GM23338 (cell line): ENCODE data around the gene CYP3A4. TPM values are rescaled to one million over a fixed set of nuclear protein-coding genes. Genes with fewer than 3 reads are reported as not detected.

Source experiments
- ATAC-seq: fragments of 200-7000 bp; cut with Tn5 transposase; 3 replicates; pipeline ENCODE4 v1.9.1; 2020
- DNase-seq: peaks from one replicate; pipeline ENCODE4 v3.0.0-alpha.2; 2015; ENCODE audit warnings: low spot score
- H2AFZ ChIP-seq: fragments of 200-600 bp; sonication (generic); 2 replicates; pipeline ENCODE4 v1.8.0; 2016; ENCODE audit warnings: antibody characterized with exemption, mild to moderate bottlenecking, moderate library complexity
- H3F3A ChIP-seq: fragments of 200-600 bp; sonication (generic); replicated peaks from 2 replicates; pipeline ENCODE4 v1.8.0; 2017; ENCODE audit warnings: antibody characterized with exemption, mixed run types, low read depth
- H3K27ac ChIP-seq: fragments of 200-600 bp; sonication (generic); 2 replicates; pipeline ENCODE4 v1.6.1; 2016; ENCODE audit warnings: low read depth
- H3K27me3 ChIP-seq: fragments of 200-600 bp; sonication (generic); 2 replicates; pipeline ENCODE4 v1.8.0; 2016; ENCODE audit warnings: mild to moderate bottlenecking, mixed run types, moderate library complexity; ENCODE audit not compliant: insufficient read depth
- H3K36me3 ChIP-seq: fragments of 200-600 bp; sonication (generic); 2 replicates; pipeline ENCODE4 v1.8.0; 2016; ENCODE audit warnings: mild to moderate bottlenecking; ENCODE audit not compliant: insufficient read depth
- H3K4me1 ChIP-seq: fragments of 200-600 bp; sonication (generic); 2 replicates; pipeline ENCODE4 v1.8.0; 2016; ENCODE audit warnings: mild to moderate bottlenecking, moderate library complexity; ENCODE audit not compliant: insufficient read depth
- H3K4me2 ChIP-seq: fragments of 200-600 bp; sonication (generic); 2 replicates; pipeline ENCODE4 v1.7.1; 2017; ENCODE audit warnings: mixed run types
- H3K4me3 ChIP-seq: fragments of 200-600 bp; sonication (generic); 2 replicates; pipeline ENCODE4 v1.6.1; 2016; ENCODE audit warnings: mixed run types
- H3K79me2 ChIP-seq: fragments of 200-600 bp; sonication (generic); replicated peaks from 2 replicates; pipeline ENCODE4 v1.8.0; 2017; ENCODE audit warnings: mild to moderate bottlenecking; ENCODE audit not compliant: insufficient read depth
- H3K9me2 ChIP-seq: fragments of 200-600 bp; sonication (generic); 2 replicates; pipeline ENCODE4 v1.8.0; 2017; ENCODE audit not compliant: insufficient read depth
- H4K20me1 ChIP-seq: fragments of 200-600 bp; sonication (generic); replicated peaks from 2 replicates; pipeline ENCODE4 v1.8.0; 2017; ENCODE audit warnings: mild to moderate bottlenecking; ENCODE audit not compliant: insufficient read depth
- H3K27ac Mint-ChIP-seq: 2 replicates; pipeline ENCODE4 v1.8.0; 2020; ENCODE audit warnings: inconsistent platforms, mild to moderate bottlenecking, moderate library complexity, mixed read lengths
- H3K27me3 Mint-ChIP-seq: 3 replicates; pipeline ENCODE4 v1.8.0; 2022; ENCODE audit warnings: low read depth, mild to moderate bottlenecking, moderate library complexity, mixed read lengths, inconsistent platforms; ENCODE audit not compliant: insufficient read depth, poor library complexity
- H3K36me3 Mint-ChIP-seq: 3 replicates; pipeline ENCODE4 v1.8.0; 2021; ENCODE audit warnings: low read depth, mild to moderate bottlenecking, inconsistent platforms, moderate library complexity, mixed read lengths
- H3K4me1 Mint-ChIP-seq: 3 replicates; pipeline ENCODE4 v1.8.0; 2020; ENCODE audit warnings: mild to moderate bottlenecking, inconsistent platforms, mixed read lengths
- H3K4me3 Mint-ChIP-seq: 3 replicates; pipeline ENCODE4 v1.8.0; 2021; ENCODE audit warnings: moderate library complexity, mild to moderate bottlenecking, inconsistent platforms, mixed read lengths
- H3K9me3 Mint-ChIP-seq: 3 replicates; pipeline ENCODE4 v1.8.0; 2020; ENCODE audit warnings: moderate library complexity, mild to moderate bottlenecking, inconsistent platforms, mixed read lengths
- CREB1 ChIP-seq: fragments of 250-450 bp; sonication (Bioruptor Pico); IDR thresholded peaks from 2 replicates; pipeline ENCODE4 v1.5.0; 2020; ENCODE audit warnings: low read depth, mild to moderate bottlenecking, moderate library complexity
- EZH2 ChIP-seq: fragments of 200-600 bp; sonication (generic); IDR thresholded peaks from one replicate; pipeline ENCODE4 v1.8.0; 2017; ENCODE audit warnings: antibody characterized with exemption, mild to moderate bottlenecking, low read depth; ENCODE audit not compliant: unreplicated experiment
- EZH2phosphoT487 ChIP-seq: fragments of 200-600 bp; sonication (generic); IDR thresholded peaks from one replicate; pipeline ENCODE4 v1.8.1; 2018; ENCODE audit warnings: antibody characterized with exemption; ENCODE audit not compliant: unreplicated experiment
- JUNB ChIP-seq: IDR thresholded peaks from one replicate; pipeline ENCODE4 v1.6.1; 2016; ENCODE audit warnings: antibody characterized with exemption; ENCODE audit not compliant: unreplicated experiment
- NANOG ChIP-seq: IDR thresholded peaks from 2 replicates; pipeline ENCODE4 v1.6.1; 2016; ENCODE audit warnings: antibody characterized with exemption, borderline replicate concordance
- POLR2AphosphoS5 ChIP-seq: IDR thresholded peaks from 2 replicates; pipeline ENCODE4 v1.6.1; 2016; ENCODE audit warnings: antibody characterized with exemption, low read depth
- STAT1 ChIP-seq: IDR thresholded peaks from one replicate; pipeline ENCODE4 v1.6.1; 2016; ENCODE audit warnings: antibody characterized with exemption; ENCODE audit not compliant: unreplicated experiment
- ZNF114 ChIP-seq: fragments of 250-450 bp; sonication (Bioruptor Pico); IDR thresholded peaks from 2 replicates; pipeline ENCODE4 v1.5.0; 2020; ENCODE audit warnings: mild to moderate bottlenecking, moderate library complexity
- ZNF331 ChIP-seq: fragments of 250-450 bp; sonication (Bioruptor Pico); IDR thresholded peaks from 2 replicates; pipeline ENCODE4 v1.5.0; 2020; ENCODE audit warnings: low read depth, mild to moderate bottlenecking, moderate library complexity
- polyA plus RNA-seq: library from polyadenylated mRNA; unstranded; fragments of >200 nt; fragmentation: Nextera tagmentation; extraction: Ambion mirVana; gene quantifications from 2 replicates; pipeline ENCODE4 v1.2.1, GENCODE V29; 2016
- total RNA-seq: library from RNA; depleted of rRNA; stranded (reverse); fragments of >200 nt; shearing (Covaris generic); gene quantifications from 2 replicates; pipeline ENCODE4 v1.2.3, GENCODE V29; 2014
- TF ChIP-seq, protein P1 (sequence below), 2 experiments: fragments of 200-600 bp in 1 of 2; sonication (generic) in 1 of 2; conservative IDR thresholded peaks; 2 replicates each; pipeline versions ENCODE4 v1.5.1 to v1.6.1; 2016 to 2017; ENCODE audit warnings: antibody characterized with exemption in 2 of 2, low read depth in 2 of 2, mild to moderate bottlenecking in 2 of 2, moderate library complexity in 1 of 2
- TF ChIP-seq, protein P2 (sequence below): IDR thresholded peaks from one replicate; pipeline ENCODE4 v1.6.1; 2018; ENCODE audit warnings: antibody characterized with exemption; ENCODE audit not compliant: unreplicated experiment
- TF ChIP-seq, protein P3 (sequence below): IDR thresholded peaks from 2 replicates; pipeline ENCODE4 v1.6.1; 2016; ENCODE audit warnings: antibody characterized with exemption
- TF ChIP-seq, protein P4 (sequence below): fragments of 250-450 bp; sonication (Bioruptor Pico); IDR thresholded peaks from 2 replicates; pipeline ENCODE4 v1.5.0; 2020; ENCODE audit warnings: mild to moderate bottlenecking, moderate library complexity

Gene CYP3A4
- total and polyA plus RNA-seq, 2 experiments from 2014 or later: not detected

DNA sequence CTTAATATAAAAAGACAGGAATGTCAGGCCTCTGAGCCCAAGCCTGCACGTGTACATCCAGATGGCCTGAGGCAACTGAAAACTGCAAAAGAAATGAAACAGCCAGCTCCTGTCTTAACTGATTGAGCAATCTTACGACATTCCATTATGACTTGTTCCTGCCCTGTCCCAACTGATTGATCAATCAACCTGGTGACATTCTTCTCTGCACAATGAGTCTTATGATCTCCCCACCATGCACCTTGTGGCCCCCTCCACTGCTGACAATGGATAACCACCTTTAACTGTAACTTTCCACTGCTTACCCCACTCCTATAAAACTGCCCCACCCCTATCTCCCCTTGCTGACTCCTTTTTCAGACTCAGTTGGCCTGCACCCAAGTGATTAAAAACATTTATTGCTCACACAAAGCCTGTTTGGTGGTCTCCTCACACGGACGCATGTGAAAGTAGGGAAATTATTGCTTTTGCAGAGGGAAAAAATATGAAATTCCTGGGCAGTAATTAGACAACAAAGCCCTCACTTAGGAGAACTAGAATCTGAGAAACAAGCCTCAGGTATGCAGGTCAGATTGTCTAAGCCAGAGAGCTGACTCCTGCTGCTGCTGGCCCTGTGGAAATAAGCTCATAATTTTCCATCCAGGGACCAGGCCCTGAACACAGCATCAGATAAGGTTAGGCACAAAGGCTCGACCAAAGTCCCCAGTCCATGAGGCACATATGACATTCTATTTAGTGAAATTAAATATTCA, 54.3 kb downstream of the CYP3A4 start:
- Histone ChIP-seq H3K79me2 (no peaks in the 10 kb centered on the region), H3K9me2 (peaks cover 4% of the 10 kb centered on the region; the same call in 1 of the 2 replicates), H2AFZ (no peak overlapping the region), H3K4me2 (no peak overlapping the region), H3F3A (no peaks in the 10 kb centered on the region), H3K27ac (no peak overlapping the region), H4K20me1 (no peaks in the 10 kb centered on the region), H3K4me1 (no peaks in the 10 kb centered on the region), H3K4me3 (no peak overlapping the region), H3K36me3 (no peaks in the 10 kb centered on the region), H3K27me3 (no peaks in the 10 kb centered on the region)
- ATAC-seq: no peak
- Mint-ChIP-seq H3K4me3 (no peak overlapping the region), H3K9me3 (no peaks in the 10 kb centered on the region), H3K4me1 (no peaks in the 10 kb centered on the region), H3K27ac (no peak overlapping the region), H3K36me3 (no peaks in the 10 kb centered on the region), H3K27me3 (no peaks in the 10 kb centered on the region)
- no peak for DNase-seq
- no peak for TF ChIP-seq EZH2
- TF ChIP-seq, protein P1, sequence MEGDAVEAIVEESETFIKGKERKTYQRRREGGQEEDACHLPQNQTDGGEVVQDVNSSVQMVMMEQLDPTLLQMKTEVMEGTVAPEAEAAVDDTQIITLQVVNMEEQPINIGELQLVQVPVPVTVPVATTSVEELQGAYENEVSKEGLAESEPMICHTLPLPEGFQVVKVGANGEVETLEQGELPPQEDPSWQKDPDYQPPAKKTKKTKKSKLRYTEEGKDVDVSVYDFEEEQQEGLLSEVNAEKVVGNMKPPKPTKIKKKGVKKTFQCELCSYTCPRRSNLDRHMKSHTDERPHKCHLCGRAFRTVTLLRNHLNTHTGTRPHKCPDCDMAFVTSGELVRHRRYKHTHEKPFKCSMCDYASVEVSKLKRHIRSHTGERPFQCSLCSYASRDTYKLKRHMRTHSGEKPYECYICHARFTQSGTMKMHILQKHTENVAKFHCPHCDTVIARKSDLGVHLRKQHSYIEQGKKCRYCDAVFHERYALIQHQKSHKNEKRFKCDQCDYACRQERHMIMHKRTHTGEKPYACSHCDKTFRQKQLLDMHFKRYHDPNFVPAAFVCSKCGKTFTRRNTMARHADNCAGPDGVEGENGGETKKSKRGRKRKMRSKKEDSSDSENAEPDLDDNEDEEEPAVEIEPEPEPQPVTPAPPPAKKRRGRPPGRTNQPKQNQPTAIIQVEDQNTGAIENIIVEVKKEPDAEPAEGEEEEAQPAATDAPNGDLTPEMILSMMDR (conservative IDR thresholded peaks at IDR 0.05; ENCODE audit: low read depth in 2 of 2): no peak
- TF ChIP-seq, protein P2, sequence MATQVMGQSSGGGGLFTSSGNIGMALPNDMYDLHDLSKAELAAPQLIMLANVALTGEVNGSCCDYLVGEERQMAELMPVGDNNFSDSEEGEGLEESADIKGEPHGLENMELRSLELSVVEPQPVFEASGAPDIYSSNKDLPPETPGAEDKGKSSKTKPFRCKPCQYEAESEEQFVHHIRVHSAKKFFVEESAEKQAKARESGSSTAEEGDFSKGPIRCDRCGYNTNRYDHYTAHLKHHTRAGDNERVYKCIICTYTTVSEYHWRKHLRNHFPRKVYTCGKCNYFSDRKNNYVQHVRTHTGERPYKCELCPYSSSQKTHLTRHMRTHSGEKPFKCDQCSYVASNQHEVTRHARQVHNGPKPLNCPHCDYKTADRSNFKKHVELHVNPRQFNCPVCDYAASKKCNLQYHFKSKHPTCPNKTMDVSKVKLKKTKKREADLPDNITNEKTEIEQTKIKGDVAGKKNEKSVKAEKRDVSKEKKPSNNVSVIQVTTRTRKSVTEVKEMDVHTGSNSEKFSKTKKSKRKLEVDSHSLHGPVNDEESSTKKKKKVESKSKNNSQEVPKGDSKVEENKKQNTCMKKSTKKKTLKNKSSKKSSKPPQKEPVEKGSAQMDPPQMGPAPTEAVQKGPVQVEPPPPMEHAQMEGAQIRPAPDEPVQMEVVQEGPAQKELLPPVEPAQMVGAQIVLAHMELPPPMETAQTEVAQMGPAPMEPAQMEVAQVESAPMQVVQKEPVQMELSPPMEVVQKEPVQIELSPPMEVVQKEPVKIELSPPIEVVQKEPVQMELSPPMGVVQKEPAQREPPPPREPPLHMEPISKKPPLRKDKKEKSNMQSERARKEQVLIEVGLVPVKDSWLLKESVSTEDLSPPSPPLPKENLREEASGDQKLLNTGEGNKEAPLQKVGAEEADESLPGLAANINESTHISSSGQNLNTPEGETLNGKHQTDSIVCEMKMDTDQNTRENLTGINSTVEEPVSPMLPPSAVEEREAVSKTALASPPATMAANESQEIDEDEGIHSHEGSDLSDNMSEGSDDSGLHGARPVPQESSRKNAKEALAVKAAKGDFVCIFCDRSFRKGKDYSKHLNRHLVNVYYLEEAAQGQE: no peak
- no peak for TF ChIP-seq NANOG
- TF ChIP-seq, protein P3, sequence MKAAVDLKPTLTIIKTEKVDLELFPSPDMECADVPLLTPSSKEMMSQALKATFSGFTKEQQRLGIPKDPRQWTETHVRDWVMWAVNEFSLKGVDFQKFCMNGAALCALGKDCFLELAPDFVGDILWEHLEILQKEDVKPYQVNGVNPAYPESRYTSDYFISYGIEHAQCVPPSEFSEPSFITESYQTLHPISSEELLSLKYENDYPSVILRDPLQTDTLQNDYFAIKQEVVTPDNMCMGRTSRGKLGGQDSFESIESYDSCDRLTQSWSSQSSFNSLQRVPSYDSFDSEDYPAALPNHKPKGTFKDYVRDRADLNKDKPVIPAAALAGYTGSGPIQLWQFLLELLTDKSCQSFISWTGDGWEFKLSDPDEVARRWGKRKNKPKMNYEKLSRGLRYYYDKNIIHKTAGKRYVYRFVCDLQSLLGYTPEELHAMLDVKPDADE: no peak
- no peak for TF ChIP-seq JUNB
- TF ChIP-seq, protein P4, sequence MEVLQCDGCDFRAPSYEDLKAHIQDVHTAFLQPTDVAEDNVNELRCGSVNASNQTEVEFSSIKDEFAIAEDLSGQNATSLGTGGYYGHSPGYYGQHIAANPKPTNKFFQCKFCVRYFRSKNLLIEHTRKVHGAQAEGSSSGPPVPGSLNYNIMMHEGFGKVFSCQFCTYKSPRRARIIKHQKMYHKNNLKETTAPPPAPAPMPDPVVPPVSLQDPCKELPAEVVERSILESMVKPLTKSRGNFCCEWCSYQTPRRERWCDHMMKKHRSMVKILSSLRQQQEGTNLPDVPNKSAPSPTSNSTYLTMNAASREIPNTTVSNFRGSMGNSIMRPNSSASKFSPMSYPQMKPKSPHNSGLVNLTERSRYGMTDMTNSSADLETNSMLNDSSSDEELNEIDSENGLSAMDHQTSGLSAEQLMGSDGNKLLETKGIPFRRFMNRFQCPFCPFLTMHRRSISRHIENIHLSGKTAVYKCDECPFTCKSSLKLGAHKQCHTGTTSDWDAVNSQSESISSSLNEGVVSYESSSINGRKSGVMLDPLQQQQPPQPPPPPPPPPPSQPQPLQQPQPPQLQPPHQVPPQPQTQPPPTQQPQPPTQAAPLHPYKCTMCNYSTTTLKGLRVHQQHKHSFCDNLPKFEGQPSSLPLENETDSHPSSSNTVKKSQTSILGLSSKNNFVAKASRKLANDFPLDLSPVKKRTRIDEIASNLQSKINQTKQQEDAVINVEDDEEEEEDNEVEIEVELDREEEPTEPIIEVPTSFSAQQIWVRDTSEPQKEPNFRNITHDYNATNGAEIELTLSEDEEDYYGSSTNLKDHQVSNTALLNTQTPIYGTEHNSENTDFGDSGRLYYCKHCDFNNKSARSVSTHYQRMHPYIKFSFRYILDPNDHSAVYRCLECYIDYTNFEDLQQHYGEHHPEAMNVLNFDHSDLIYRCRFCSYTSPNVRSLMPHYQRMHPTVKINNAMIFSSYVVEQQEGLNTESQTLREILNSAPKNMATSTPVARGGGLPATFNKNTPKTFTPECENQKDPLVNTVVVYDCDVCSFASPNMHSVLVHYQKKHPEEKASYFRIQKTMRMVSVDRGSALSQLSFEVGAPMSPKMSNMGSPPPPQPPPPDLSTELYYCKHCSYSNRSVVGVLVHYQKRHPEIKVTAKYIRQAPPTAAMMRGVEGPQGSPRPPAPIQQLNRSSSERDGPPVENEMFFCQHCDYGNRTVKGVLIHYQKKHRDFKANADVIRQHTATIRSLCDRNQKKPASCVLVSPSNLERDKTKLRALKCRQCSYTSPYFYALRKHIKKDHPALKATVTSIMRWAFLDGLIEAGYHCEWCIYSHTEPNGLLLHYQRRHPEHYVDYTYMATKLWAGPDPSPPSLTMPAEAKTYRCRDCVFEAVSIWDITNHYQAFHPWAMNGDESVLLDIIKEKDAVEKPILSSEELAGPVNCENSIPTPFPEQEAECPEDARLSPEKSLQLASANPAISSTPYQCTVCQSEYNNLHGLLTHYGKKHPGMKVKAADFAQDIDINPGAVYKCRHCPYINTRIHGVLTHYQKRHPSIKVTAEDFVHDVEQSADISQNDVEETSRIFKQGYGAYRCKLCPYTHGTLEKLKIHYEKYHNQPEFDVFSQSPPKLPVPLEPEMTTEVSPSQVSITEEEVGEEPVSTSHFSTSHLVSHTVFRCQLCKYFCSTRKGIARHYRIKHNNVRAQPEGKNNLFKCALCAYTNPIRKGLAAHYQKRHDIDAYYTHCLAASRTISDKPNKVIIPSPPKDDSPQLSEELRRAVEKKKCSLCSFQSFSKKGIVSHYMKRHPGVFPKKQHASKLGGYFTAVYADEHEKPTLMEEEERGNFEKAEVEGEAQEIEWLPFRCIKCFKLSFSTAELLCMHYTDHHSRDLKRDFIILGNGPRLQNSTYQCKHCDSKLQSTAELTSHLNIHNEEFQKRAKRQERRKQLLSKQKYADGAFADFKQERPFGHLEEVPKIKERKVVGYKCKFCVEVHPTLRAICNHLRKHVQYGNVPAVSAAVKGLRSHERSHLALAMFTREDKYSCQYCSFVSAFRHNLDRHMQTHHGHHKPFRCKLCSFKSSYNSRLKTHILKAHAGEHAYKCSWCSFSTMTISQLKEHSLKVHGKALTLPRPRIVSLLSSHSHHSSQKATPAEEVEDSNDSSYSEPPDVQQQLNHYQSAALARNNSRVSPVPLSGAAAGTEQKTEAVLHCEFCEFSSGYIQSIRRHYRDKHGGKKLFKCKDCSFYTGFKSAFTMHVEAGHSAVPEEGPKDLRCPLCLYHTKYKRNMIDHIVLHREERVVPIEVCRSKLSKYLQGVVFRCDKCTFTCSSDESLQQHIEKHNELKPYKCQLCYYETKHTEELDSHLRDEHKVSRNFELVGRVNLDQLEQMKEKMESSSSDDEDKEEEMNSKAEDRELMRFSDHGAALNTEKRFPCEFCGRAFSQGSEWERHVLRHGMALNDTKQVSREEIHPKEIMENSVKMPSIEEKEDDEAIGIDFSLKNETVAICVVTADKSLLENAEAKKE (CRISPR knock-in tag): no peak
- TF ChIP-seq ZNF331 (CRISPR knock-in tag): no peak
- TF ChIP-seq CREB1: no peak
- TF ChIP-seq STAT1: no peak
- TF ChIP-seq EZH2phosphoT487: no peak
- no peak for TF ChIP-seq ZNF114
- no peak for TF ChIP-seq POLR2AphosphoS5
